ENCODE results near the gene USP6. TPM values are rescaled to one million over a fixed set of nuclear protein-coding genes. Genes with fewer than 3 reads are reported as not detected.
"Not testable (repeated sequence)": the region's sequence is repeated elsewhere in the genome, so short reads cannot be mapped to it uniquely, and the experiment has no call there.

The USP6 gene
- polyA plus RNA-seq, 1 donor from 2014 or later: 0.05 TPM

DNA sequence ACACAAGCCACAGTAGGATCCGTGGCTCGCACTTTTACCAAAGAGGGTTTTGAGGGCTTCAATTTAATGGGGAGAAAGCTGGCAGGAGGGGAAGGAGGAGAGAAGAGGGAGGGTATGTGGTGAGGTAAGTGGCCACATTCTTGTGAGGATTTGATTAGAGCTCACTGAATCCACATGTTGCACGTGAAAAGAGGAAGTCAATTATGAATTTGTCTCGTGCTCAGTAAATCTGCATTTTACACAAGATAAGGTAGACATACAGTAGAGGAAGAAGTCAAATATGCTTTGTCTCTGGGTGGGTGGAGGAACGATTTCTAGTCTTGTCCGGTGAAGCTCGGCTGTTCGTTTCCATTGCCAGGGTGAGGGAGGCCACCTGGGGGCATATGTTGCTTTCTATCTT is 5.0 kb upstream of the USP6 start:
- peak overlapping the region; percentile 83 to 96 (median 86) for H3K4me3 Mint-ChIP-seq
- H3K27ac Mint-ChIP-seq: peak overlapping the region; percentile 29 to 93 (median 74)
- peaks cover 2% of the 10 kb centered on the region for H3K27me3 Mint-ChIP-seq
- H3K9me3 Mint-ChIP-seq: peaks cover under 1 to 2% (median under 1%) of the 10 kb centered on the region in 3 donors
- H3K4me1 Mint-ChIP-seq: peaks cover 13 to 15% (median 14%) of the 10 kb centered on the region in 3 donors
- peaks cover 17% of the 10 kb centered on the region for H3K36me3 Mint-ChIP-seq

DNA sequence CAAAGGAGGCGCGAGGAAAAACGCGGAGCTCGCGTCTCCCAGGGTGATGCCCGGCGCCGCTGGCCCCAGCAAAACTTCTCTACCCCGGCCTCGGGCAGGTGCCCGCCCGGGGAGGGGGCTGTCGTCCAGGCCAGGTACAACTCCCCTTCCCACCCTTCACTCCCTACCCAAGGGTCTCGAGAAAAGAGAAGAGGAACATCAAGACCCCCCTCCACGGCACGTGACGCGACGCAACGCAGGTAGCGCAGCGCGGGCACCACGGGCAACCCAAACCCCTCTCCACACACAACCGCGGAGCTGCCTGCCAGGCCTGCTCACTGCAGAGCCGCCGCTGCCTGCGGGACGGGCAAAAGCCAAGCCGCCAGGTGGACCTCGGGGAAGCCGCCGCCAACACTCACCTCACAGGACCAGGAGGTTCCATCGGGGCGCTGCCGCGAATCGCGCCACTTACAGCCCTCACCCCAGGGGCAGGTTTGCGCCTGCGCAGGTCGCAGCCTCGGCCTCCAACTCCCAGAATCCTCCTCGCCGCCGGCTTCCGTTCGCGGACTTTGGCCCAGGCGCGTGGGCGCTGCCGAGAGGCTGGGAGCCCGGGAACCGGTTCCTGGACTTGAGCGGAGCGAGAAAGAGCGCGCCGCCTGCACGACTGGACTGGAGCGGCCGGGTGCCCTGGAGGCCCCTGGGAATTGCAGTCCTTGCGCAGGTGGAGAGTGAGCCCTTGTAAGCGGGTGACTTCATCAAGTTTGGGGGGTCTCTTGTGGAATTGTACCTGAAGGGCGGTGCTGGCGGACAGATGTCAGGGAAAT is 4.2 kb upstream of the USP6 start, which contains the start of gene ZNF232:
TSS of gene ZNF232 (minus strand) at position 477 of the 803 bp plus-strand sequence. CDS start at position 421, 56 bp downstream.
- Mint-ChIP-seq H3K4me3 (peak within 1 kb of the TSS; percentile 83 to 96 (median 86)), H3K4me1 (peaks cover 13 to 15% (median 14%) of the 10 kb centered on the region in 3 donors), H3K36me3 (peaks cover 9% of the 10 kb centered on the region), H3K27me3 (peaks cover 4% of the 10 kb centered on the region), H3K27ac (peak within 1 kb of the TSS; percentile 74 to 93 (median 80)), H3K9me3 (no peaks in the 10 kb centered on the region)

GRCh38 chr17:5118219-5118618 is 2.4 kb downstream of the USP6 start:
- Mint-ChIP-seq H3K36me3 (peaks cover 4% of the 10 kb centered on the region), H3K4me1 (peaks cover 0 to 2% (median 1%) of the 10 kb centered on the region in 3 donors), H3K27me3 (peaks cover 15% of the 10 kb centered on the region), H3K27ac (no peak overlapping the region), H3K9me3 (peaks cover 0 to 1% (median 0%) of the 10 kb centered on the region in 3 donors), H3K4me3 (no peak overlapping the region)

DNA sequence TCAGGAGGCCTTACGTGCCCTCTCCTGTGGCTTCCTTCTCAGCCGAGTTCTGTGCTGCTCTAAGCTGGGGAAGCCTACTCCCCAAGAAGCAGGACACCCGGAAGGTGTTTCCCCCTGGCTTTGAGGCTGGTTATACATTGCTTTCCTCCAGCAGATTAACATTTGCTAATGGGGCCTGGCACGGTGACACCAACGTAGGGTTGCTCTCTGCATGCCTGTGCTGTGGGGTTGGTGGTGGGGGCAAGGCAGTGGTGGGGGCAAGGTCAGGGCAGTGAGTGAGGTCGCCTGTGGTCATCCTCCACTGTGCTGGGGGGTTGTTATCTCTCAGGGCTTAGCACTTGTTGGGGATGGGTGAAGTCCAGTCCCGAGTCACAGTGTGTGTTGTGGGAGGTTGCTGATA is 4.2 kb downstream of the USP6 start:
- Mint-ChIP-seq H3K4me1 (no peaks in the 10 kb centered on the region), H3K27me3 (peaks cover 18% of the 10 kb centered on the region), H3K4me3 (no peak overlapping the region), H3K36me3 (no peaks in the 10 kb centered on the region), H3K9me3 (peaks cover 0 to 1% (median 0%) of the 10 kb centered on the region in 3 donors), H3K27ac (no peak overlapping the region)

GRCh38 chr17:5120436-5121185 is 4.8 kb downstream of the USP6 start:
- H3K27ac Mint-ChIP-seq, H3K9me3 Mint-ChIP-seq, H3K4me3 Mint-ChIP-seq, H3K4me1 Mint-ChIP-seq, H3K36me3 Mint-ChIP-seq: not testable (repeated sequence)
- peaks cover 20% of the 10 kb centered on the region for H3K27me3 Mint-ChIP-seq

DNA sequence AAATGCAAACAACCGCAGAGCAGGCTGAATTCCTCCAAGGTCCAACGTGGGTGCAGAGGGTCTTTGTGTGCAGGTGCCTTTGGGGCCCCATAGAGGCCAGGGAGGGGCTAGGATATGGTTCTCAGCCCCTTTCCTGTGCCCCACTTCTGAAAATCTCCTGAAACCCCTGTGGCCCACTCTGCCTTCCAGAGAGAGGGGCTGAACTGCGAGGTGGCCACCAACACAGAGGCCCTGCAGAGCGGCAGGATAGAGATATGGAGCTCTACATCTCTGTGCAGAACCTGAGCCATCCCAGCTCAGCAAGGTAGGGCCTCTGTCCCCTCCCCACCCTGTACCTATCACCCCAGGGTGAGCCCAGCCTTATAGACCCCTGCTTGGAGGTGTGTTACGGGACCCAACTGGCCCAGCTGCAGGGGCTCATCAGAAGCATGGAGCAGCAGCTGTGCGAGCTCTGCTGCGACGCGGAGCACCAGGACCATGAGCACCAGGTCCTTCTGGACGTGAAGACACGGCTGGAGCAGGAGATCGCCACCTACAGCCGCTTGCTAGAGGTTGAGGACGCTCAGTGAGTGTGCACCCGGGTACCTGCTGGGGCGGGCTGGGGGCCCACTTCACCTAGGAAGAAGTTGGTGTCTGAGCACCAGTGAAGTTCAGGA is 5.5 kb downstream of the USP6 start:
- no peaks in the 10 kb centered on the region for H3K36me3 Mint-ChIP-seq
- H3K4me1 Mint-ChIP-seq: no peaks in the 10 kb centered on the region
- H3K4me3 Mint-ChIP-seq: peak overlapping the region in 2 of 4 donors; percentile 59 to 70
- H3K9me3 Mint-ChIP-seq: peaks cover 0 to 1% (median 0%) of the 10 kb centered on the region in 3 donors
- H3K27me3 Mint-ChIP-seq: peaks cover 24% of the 10 kb centered on the region
- no peak overlapping the region for H3K27ac Mint-ChIP-seq

- H3K9me3 Mint-ChIP-seq, H3K36me3 Mint-ChIP-seq, H3K27ac Mint-ChIP-seq, H3K4me1 Mint-ChIP-seq: not testable (repeated sequence)
- Mint-ChIP-seq H3K4me3 (peak overlapping the region in 2 of 4 donors; percentile 59 to 70), H3K27me3 (peaks cover 21% of the 10 kb centered on the region)
Measured at GRCh38 chr17:5122056-5122455, 6.2 kb downstream of the USP6 start.

- no peaks in the 10 kb centered on the region for H3K4me1 Mint-ChIP-seq
- no peaks in the 10 kb centered on the region for H3K9me3 Mint-ChIP-seq
- peak overlapping the region in 3 of 4 donors; percentile 25 to 79 (median 68) for H3K4me3 Mint-ChIP-seq
- no peaks in the 10 kb centered on the region for H3K36me3 Mint-ChIP-seq
- no peak overlapping the region for H3K27ac Mint-ChIP-seq
- H3K27me3 Mint-ChIP-seq: peaks cover 20% of the 10 kb centered on the region
Measured at GRCh38 chr17:5122586-5123342, 6.9 kb downstream of the USP6 start.

DNA sequence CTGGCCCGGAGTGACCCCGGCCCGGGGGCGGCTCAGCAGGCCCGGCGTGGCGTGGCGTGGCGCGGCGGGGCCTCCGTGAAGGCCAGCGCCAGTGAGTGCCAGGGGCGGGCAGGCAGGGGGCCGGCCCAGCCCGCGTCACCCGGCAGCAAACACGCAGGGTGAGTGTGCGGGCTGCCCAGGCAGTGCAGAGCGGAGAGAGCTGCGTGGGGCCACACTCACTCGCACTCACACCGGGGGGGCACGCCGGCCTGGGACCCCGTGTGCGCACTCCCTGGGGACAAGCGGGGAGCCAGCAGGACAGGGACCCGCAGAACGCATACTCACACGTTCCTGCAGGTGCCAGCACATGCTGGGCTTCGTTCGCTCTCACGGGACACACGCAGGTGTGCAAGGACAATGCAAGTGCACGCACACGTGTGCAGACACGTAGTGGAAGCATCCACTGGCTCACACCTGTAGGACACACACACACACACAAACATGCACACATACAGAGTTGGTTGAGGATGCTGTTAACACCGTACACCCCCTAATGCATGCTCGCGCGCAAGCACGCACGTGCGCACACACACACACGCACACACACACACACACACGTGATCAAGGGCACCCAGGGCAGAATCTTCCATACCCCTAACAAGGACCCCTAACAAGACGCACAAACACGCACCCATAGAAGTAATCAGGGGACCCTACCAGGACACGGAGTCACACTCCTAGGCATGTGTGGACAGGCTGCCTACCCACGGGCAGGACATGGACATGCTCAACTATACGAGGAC is 7.7 kb downstream of the USP6 start:
- peaks cover 20% of the 10 kb centered on the region for H3K27me3 Mint-ChIP-seq
- H3K9me3 Mint-ChIP-seq: no peaks in the 10 kb centered on the region
- H3K36me3 Mint-ChIP-seq: no peaks in the 10 kb centered on the region
- H3K4me3 Mint-ChIP-seq: no peak overlapping the region
- no peak overlapping the region for H3K27ac Mint-ChIP-seq
- no peaks in the 10 kb centered on the region for H3K4me1 Mint-ChIP-seq

- H3K27ac Mint-ChIP-seq, H3K36me3 Mint-ChIP-seq, H3K9me3 Mint-ChIP-seq, H3K4me1 Mint-ChIP-seq: not testable (repeated sequence)
- peaks cover 20% of the 10 kb centered on the region for H3K27me3 Mint-ChIP-seq
- H3K4me3 Mint-ChIP-seq: peak overlapping the region in 1 of 4 donors; percentile 54
Measured at GRCh38 chr17:5124125-5124760, 8.4 kb downstream of the USP6 start.

- H3K36me3 Mint-ChIP-seq, H3K27ac Mint-ChIP-seq, H3K9me3 Mint-ChIP-seq, H3K4me1 Mint-ChIP-seq, H3K4me3 Mint-ChIP-seq: not testable (repeated sequence)
- peaks cover 20% of the 10 kb centered on the region for H3K27me3 Mint-ChIP-seq
Measured at GRCh38 chr17:5124896-5125295, 9.1 kb downstream of the USP6 start.

- peak overlapping the region in 1 of 4 donors; percentile 17 for H3K4me3 Mint-ChIP-seq
- H3K4me1 Mint-ChIP-seq: no peaks in the 10 kb centered on the region
- H3K27ac Mint-ChIP-seq: peak overlapping the region in 1 of 3 donors; percentile 91
- H3K9me3 Mint-ChIP-seq: no peaks in the 10 kb centered on the region
- H3K27me3 Mint-ChIP-seq: peaks cover 15% of the 10 kb centered on the region
- no peaks in the 10 kb centered on the region for H3K36me3 Mint-ChIP-seq
Measured at GRCh38 chr17:5126719-5127488, 11.1 kb downstream of the USP6 start.

- Mint-ChIP-seq H3K27me3 (peaks cover 11% of the 10 kb centered on the region), H3K27ac (peak overlapping the region in 1 of 3 donors; percentile 91), H3K36me3 (no peaks in the 10 kb centered on the region), H3K4me1 (no peaks in the 10 kb centered on the region), H3K9me3 (no peaks in the 10 kb centered on the region), H3K4me3 (no peak overlapping the region)
Measured at GRCh38 chr17:5127910-5128309, 12.1 kb downstream of the USP6 start.
